Osteoblast (primary cell): ENCODE data around the gene RTBDN. TPM values are rescaled to one million over a fixed set of nuclear protein-coding genes. Genes with fewer than 3 reads are reported as not detected.
A peak's percentile ranks its signal among the peaks of the same experiment; 100 is the strongest.

ENCODE experiments used
- DNase-seq: peaks from one replicate; pipeline ENCODE4 v3.0.0; 2011; ENCODE audit warnings: low spot score, mixed read lengths; ENCODE audit not compliant: insufficient read length; ENCODE audit errors: missing footprints
- H2AFZ ChIP-seq: 2 replicates; pipeline ENCODE4 v1.6.0; 2011; ENCODE audit warnings: mild to moderate bottlenecking, low read length
- H3K27ac ChIP-seq: 2 replicates; pipeline ENCODE4 v1.5.1; 2011; ENCODE audit warnings: mild to moderate bottlenecking, low read depth, low read length, moderate library complexity
- H3K27me3 ChIP-seq: 2 replicates; pipeline ENCODE4 v1.6.0; 2012; ENCODE audit warnings: mild to moderate bottlenecking, control low read depth, inconsistent platforms, low read length, moderate library complexity; ENCODE audit not compliant: insufficient read depth
- H3K36me3 ChIP-seq: 2 replicates; pipeline ENCODE4 v1.5.1; 2011; ENCODE audit warnings: mild to moderate bottlenecking, low read length, control low read depth, moderate library complexity; ENCODE audit not compliant: insufficient read depth
- H3K4me1 ChIP-seq: 2 replicates; pipeline ENCODE4 v1.5.1; 2011; ENCODE audit warnings: mild to moderate bottlenecking, low read length, control low read depth, moderate library complexity; ENCODE audit not compliant: insufficient read depth
- H3K4me2 ChIP-seq: 2 replicates; pipeline ENCODE4 v1.6.0; 2011; ENCODE audit warnings: mild to moderate bottlenecking, low read length; ENCODE audit not compliant: insufficient read depth
- H3K4me3 ChIP-seq: fragments of 200-600 bp; sonication (generic); 3 replicates; pipeline ENCODE4 v1.5.1; 2012; ENCODE audit warnings: mild to moderate bottlenecking, low read length, inconsistent platforms; ENCODE audit not compliant: insufficient read depth
- H3K79me2 ChIP-seq: 2 replicates; pipeline ENCODE4 v1.6.0; 2012; ENCODE audit warnings: mild to moderate bottlenecking, low read length, control low read depth, inconsistent platforms; ENCODE audit not compliant: insufficient read depth
- H3K9me3 ChIP-seq: 2 replicates; pipeline ENCODE4 v1.5.1; 2011; ENCODE audit warnings: low read depth, low read length, control low read depth
- H4K20me1 ChIP-seq: 2 replicates; pipeline ENCODE4 v1.6.0; 2012; ENCODE audit warnings: mild to moderate bottlenecking, low read length, control low read depth; ENCODE audit not compliant: insufficient read depth
- total RNA-seq: library from RNA; depleted of rRNA; stranded (reverse); fragments of >200 nt; gene quantifications from 2 replicates; pipeline ENCODE4 v1.2.3, GENCODE V29; 2012
- TF ChIP-seq, protein P1 (sequence below): IDR thresholded peaks from 2 replicates; pipeline ENCODE4 v1.5.1; 2011; ENCODE audit warnings: mild to moderate bottlenecking, low read depth, low read length, moderate library complexity; ENCODE audit errors: extremely low read depth

RTBDN gene
- total RNA-seq, 1 donor: not detected

DNA sequence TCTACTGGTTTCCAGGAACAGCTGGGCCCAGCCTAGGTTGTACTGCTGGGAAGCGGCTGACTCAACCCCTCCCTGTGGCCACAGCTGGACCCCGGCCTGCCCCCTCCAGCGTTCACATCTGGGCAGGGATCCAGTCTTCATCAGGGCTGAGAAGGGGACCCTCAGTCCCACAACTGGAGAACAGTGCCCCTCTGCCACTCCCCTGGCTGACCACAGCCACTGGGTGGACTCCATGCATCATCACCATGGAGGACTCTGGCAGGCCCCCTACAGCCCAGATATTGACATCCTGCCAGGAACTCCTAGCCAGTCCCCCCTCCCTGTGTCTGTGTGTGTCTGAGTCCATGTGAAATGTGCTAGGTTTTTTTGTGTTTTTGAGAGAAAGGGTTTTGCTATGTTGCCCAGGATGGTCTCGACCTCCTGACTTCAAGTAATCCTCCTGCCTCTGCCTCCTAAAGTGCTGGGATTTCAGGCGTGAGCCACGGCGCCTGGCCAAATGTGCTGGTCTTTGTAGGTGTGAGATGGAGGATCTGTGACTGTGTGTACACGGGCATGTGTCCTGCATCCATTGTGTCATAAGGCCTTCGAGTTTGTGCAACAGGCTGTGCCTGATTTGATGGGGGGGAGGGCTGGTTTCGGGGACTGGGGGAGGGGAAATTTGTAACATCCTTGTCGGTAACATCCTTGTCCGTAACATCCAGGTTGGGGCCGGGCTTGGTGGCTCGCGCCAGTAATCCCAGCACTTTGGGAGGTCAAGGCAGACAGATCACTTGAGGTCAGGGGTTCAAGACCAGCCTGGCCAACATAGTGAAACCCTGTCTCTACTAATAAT lies 55.0 kb downstream of the RTBDN start:
- Histone ChIP-seq H3K27me3 (no peaks in the 10 kb centered on the region), H2AFZ (peak overlapping the region; percentile 83), H3K79me2 (no peaks in the 10 kb centered on the region), H3K9me3 (no peaks in the 10 kb centered on the region), H3K4me1 (peaks cover 38% of the 10 kb centered on the region), H3K4me3 (peak overlapping the region; percentile 84), H3K4me2 (peak overlapping the region; percentile 100), H3K27ac (peak overlapping the region; percentile 98), H3K36me3 (no peaks in the 10 kb centered on the region), H4K20me1 (no peaks in the 10 kb centered on the region)
- DNase-seq: peak; percentile 97
- TF ChIP-seq, protein P1, sequence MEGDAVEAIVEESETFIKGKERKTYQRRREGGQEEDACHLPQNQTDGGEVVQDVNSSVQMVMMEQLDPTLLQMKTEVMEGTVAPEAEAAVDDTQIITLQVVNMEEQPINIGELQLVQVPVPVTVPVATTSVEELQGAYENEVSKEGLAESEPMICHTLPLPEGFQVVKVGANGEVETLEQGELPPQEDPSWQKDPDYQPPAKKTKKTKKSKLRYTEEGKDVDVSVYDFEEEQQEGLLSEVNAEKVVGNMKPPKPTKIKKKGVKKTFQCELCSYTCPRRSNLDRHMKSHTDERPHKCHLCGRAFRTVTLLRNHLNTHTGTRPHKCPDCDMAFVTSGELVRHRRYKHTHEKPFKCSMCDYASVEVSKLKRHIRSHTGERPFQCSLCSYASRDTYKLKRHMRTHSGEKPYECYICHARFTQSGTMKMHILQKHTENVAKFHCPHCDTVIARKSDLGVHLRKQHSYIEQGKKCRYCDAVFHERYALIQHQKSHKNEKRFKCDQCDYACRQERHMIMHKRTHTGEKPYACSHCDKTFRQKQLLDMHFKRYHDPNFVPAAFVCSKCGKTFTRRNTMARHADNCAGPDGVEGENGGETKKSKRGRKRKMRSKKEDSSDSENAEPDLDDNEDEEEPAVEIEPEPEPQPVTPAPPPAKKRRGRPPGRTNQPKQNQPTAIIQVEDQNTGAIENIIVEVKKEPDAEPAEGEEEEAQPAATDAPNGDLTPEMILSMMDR: no peak

DNA sequence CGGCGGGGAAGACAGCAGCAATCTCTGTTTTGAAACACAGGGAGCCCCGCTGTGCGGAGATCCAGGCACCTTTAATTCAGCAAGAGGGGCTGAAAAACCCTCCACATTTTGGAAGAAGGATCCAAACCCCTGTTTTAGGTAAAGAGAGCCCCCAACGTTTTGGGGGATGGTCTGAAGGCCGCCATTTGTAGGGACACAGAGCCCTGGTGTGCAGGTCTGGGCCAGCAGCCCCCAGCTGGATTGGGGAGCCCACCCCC lies 55.5 kb downstream of the RTBDN start:
- Histone ChIP-seq H3K4me1 (peaks cover 41% of the 10 kb centered on the region), H2AFZ (peak overlapping the region; percentile 83)

DNA sequence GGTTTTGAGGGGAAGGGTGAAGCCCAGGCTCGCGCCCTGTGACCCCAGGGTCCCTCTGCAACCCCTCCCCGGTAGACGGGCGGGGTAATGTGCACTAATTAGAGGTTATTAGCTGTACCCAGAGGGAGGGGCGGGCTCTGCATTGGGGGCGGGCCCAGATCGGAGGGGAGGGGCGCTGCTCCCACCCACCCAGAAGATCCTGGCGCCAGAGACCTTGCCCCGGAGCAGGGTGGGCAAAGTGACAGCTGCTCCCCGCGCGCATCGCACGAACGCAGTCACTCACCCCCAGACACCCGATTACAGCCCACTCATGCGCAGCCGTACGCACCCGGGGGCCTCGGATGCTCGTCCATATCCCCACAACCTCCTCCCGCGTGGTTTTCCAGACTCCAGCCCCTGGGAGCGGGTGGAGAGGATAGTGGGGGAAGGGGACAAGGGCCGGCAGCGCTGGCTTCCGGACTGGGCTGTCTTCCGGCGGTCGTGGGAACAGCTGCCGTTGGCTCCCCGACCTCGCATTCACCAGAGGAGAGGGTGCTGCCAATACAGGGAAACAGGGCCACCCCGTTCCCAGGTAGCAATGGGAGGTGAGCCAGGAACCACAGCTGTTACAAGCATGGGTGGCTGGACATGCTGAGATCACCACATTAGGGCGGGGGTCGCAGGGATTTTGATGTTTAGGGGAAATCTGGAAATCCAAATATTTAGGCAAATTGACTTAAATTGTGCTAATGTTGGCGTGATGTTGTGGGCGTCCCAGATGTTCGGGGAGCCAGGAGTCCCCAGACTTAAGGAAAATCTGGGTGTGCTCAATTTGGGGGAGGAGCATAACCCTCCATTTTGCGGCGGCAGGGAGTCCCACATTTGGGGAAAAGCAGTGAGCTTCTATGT lies 56.1 kb downstream of the RTBDN start:
- H3K27ac ChIP-seq: peak overlapping the region; percentile 98
- no peaks in the 10 kb centered on the region for H3K36me3 ChIP-seq
- peak; percentile 98 for DNase-seq
- H3K79me2 ChIP-seq: no peaks in the 10 kb centered on the region
- peak overlapping the region; percentile 86 for H2AFZ ChIP-seq
- H3K4me2 ChIP-seq: peak overlapping the region; percentile 100
- TF ChIP-seq, protein P1: no peak
- no peaks in the 10 kb centered on the region for H3K27me3 ChIP-seq
- H3K9me3 ChIP-seq: no peaks in the 10 kb centered on the region
- H4K20me1 ChIP-seq: no peaks in the 10 kb centered on the region
- H3K4me3 ChIP-seq: peak overlapping the region; percentile 84
- H3K4me1 ChIP-seq: peaks cover 42% of the 10 kb centered on the region

More for the DNA sequence above, 55.5 kb downstream of the RTBDN start:
- H3K36me3 ChIP-seq: no peaks in the 10 kb centered on the region
- DNase-seq: no peak
- no peaks in the 10 kb centered on the region for H3K9me3 ChIP-seq
- no peaks in the 10 kb centered on the region for H4K20me1 ChIP-seq
- no peaks in the 10 kb centered on the region for H3K79me2 ChIP-seq
- peak overlapping the region; percentile 84 for H3K4me3 ChIP-seq
- TF ChIP-seq, protein P1: no peak
- H3K4me2 ChIP-seq: peak overlapping the region; percentile 100
- peak overlapping the region; percentile 98 for H3K27ac ChIP-seq
- no peaks in the 10 kb centered on the region for H3K27me3 ChIP-seq
